Measurements from ENCODE around the gene BRI3.

Gene BRI3

GRCh38 chr7:98288064-98288823, 6.8 kb downstream of the BRI3 start:
- no peak for DNase-seq

- DNase-seq, result no peak
Measured at GRCh38 chr7:98289333-98289875, 7.9 kb downstream of the BRI3 start.

GRCh38 chr7:98291717-98292116, 10.2 kb downstream of the BRI3 start:
- no peak for DNase-seq

- no peak for DNase-seq
Measured at GRCh38 chr7:98293265-98293664, 11.8 kb downstream of the BRI3 start.

- no peak for DNase-seq
Measured at GRCh38 chr7:98293746-98294145, 12.3 kb downstream of the BRI3 start.

GRCh38 chr7:98294326-98294725, 12.8 kb downstream of the BRI3 start:
- DNase-seq, result no peak

GRCh38 chr7:98294798-98295382, 13.4 kb downstream of the BRI3 start:
- no peak for DNase-seq

- DNase-seq, result no peak
Measured at GRCh38 chr7:98295467-98296192, 14.1 kb downstream of the BRI3 start.

GRCh38 chr7:98296833-98297232, 15.3 kb downstream of the BRI3 start:
- no peak for DNase-seq

GRCh38 chr7:98297626-98298286, 16.3 kb downstream of the BRI3 start:
- no peak for DNase-seq

GRCh38 chr7:98300595-98301372, 19.3 kb downstream of the BRI3 start:
- DNase-seq, result no peak

- DNase-seq, result no peak
Measured at GRCh38 chr7:98301693-98302470, 20.4 kb downstream of the BRI3 start.

- DNase-seq, result no peak
Measured at GRCh38 chr7:98303176-98303865, 21.8 kb downstream of the BRI3 start.

- no peak for DNase-seq
Measured at GRCh38 chr7:98303906-98304305, 22.4 kb downstream of the BRI3 start.

GRCh38 chr7:98305951-98306535, 24.6 kb downstream of the BRI3 start:
- DNase-seq, result no peak

GRCh38 chr7:98307971-98308466, 26.5 kb downstream of the BRI3 start:
- no peak for DNase-seq

GRCh38 chr7:98309566-98309965, 28.1 kb downstream of the BRI3 start:
- no peak for DNase-seq

- no peak for DNase-seq
Measured at GRCh38 chr7:98312201-98312600, 30.7 kb downstream of the BRI3 start.

- no peak for DNase-seq
Measured at GRCh38 chr7:98314469-98314868, 33.0 kb downstream of the BRI3 start.

GRCh38 chr7:98315318-98315993, 34.0 kb downstream of the BRI3 start:
- no peak for DNase-seq
